ENCODE measurements around the gene CCL19.

DNA sequence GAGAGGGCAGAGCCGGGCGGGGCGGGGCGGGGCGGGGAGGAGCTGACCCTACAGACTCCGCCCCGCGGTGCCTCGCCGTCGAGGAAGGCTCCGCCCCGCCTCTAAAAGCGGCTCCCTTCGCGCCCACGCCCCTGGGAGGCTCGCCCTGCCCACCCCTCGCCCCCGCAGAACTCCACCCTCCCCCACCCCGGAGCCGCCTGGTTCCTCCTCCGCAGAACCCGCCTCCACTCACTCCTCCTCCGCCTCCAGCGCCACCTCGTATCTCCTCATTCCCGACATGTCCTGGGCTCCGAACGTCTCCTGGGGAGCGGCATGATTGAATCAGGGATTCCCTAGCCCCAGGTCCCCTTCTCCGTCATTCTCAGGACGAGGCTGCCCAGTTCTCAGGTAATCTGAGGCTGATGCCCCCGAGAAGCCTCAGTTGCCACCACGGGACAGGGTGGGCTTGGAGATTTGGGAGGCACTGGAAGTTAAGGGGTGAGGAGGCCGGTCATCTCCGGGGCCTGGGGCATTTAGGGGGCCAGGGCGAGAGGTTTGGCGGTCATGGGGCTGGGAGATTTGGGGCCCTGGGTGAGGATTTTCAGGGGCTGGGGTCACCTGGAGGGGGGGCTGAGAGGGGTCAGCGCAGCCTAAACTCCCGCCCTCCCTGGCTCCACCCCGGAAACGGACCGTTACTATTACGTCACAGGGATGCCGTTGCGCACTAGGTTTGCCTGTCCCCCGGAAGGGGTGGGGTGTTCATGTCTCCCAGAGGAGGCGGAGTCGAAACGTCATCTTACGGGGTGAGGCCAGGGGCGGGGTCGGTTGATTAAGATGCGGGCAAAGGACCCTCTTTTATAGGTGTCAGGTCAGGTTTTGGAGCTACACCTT lies 25.5 kb downstream of the CCL19 start:
- TF ChIP-seq POLR2A (IDR thresholded peaks at IDR 0.05; ENCODE audit: borderline replicate concordance, extremely low read depth, insufficient read depth, insufficient read length) (peak; percentile 69), POLR2AphosphoS5 (IDR thresholded peaks at IDR 0.05; ENCODE audit: low read depth, low read length) (peak; percentile 74), ELF1 (IDR thresholded peaks at IDR 0.05; ENCODE audit: borderline replicate concordance, low read depth) (no peak), EZH2 (IDR thresholded peaks at IDR 0.05) (no peak), ZFX (IDR thresholded peaks at IDR 0.05) (no peak), SP1 (IDR thresholded peaks at IDR 0.05; ENCODE audit: low read depth) (peak; percentile 70), YY1 (IDR thresholded peaks at IDR 0.05; ENCODE audit: extremely low read depth, insufficient replicate concordance, low read depth, low read length) (peak; percentile 7), RAD21 (IDR thresholded peaks at IDR 0.05; ENCODE audit: low read depth) (no peak), ZNF274 (IDR thresholded peaks at IDR 0.05; ENCODE audit: low read depth, low read length) (no peak)
- TF ChIP-seq, protein P1, sequence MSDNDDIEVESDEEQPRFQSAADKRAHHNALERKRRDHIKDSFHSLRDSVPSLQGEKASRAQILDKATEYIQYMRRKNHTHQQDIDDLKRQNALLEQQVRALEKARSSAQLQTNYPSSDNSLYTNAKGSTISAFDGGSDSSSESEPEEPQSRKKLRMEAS (IDR thresholded peaks at IDR 0.05), result no peak
- TF ChIP-seq, protein P2, sequence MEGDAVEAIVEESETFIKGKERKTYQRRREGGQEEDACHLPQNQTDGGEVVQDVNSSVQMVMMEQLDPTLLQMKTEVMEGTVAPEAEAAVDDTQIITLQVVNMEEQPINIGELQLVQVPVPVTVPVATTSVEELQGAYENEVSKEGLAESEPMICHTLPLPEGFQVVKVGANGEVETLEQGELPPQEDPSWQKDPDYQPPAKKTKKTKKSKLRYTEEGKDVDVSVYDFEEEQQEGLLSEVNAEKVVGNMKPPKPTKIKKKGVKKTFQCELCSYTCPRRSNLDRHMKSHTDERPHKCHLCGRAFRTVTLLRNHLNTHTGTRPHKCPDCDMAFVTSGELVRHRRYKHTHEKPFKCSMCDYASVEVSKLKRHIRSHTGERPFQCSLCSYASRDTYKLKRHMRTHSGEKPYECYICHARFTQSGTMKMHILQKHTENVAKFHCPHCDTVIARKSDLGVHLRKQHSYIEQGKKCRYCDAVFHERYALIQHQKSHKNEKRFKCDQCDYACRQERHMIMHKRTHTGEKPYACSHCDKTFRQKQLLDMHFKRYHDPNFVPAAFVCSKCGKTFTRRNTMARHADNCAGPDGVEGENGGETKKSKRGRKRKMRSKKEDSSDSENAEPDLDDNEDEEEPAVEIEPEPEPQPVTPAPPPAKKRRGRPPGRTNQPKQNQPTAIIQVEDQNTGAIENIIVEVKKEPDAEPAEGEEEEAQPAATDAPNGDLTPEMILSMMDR (IDR thresholded peaks at IDR 0.05 in 2 of 3, conservative IDR thresholded peaks at IDR 0.05 in 1 of 3; ENCODE audit: borderline replicate concordance in 1 of 3, insufficient read depth in 1 of 3, low read depth in 2 of 3, low read length in 2 of 3), result no peak
- TF ChIP-seq, protein P3, sequence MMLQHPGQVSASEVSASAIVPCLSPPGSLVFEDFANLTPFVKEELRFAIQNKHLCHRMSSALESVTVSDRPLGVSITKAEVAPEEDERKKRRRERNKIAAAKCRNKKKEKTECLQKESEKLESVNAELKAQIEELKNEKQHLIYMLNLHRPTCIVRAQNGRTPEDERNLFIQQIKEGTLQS (IDR thresholded peaks at IDR 0.05), result no peak
- TF ChIP-seq, protein P4, sequence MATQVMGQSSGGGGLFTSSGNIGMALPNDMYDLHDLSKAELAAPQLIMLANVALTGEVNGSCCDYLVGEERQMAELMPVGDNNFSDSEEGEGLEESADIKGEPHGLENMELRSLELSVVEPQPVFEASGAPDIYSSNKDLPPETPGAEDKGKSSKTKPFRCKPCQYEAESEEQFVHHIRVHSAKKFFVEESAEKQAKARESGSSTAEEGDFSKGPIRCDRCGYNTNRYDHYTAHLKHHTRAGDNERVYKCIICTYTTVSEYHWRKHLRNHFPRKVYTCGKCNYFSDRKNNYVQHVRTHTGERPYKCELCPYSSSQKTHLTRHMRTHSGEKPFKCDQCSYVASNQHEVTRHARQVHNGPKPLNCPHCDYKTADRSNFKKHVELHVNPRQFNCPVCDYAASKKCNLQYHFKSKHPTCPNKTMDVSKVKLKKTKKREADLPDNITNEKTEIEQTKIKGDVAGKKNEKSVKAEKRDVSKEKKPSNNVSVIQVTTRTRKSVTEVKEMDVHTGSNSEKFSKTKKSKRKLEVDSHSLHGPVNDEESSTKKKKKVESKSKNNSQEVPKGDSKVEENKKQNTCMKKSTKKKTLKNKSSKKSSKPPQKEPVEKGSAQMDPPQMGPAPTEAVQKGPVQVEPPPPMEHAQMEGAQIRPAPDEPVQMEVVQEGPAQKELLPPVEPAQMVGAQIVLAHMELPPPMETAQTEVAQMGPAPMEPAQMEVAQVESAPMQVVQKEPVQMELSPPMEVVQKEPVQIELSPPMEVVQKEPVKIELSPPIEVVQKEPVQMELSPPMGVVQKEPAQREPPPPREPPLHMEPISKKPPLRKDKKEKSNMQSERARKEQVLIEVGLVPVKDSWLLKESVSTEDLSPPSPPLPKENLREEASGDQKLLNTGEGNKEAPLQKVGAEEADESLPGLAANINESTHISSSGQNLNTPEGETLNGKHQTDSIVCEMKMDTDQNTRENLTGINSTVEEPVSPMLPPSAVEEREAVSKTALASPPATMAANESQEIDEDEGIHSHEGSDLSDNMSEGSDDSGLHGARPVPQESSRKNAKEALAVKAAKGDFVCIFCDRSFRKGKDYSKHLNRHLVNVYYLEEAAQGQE (IDR thresholded peaks at IDR 0.05; ENCODE audit: low read depth), result no peak
- TF ChIP-seq, protein P5, sequence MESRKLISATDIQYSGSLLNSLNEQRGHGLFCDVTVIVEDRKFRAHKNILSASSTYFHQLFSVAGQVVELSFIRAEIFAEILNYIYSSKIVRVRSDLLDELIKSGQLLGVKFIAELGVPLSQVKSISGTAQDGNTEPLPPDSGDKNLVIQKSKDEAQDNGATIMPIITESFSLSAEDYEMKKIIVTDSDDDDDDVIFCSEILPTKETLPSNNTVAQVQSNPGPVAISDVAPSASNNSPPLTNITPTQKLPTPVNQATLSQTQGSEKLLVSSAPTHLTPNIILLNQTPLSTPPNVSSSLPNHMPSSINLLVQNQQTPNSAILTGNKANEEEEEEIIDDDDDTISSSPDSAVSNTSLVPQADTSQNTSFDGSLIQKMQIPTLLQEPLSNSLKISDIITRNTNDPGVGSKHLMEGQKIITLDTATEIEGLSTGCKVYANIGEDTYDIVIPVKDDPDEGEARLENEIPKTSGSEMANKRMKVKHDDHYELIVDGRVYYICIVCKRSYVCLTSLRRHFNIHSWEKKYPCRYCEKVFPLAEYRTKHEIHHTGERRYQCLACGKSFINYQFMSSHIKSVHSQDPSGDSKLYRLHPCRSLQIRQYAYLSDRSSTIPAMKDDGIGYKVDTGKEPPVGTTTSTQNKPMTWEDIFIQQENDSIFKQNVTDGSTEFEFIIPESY (IDR thresholded peaks at IDR 0.05; ENCODE audit: extremely low read depth, insufficient replicate concordance, low read length), result no peak

All from HCT116 (cell line).